Measurements from ENCODE around the gene LNX2.

Gene LNX2

GRCh38 chr13:27659145-27659865, 39.0 kb upstream of the LNX2 start:
- H3K36me3 ChIP-seq (ENCODE audit: low read length) = no peaks in the 10 kb centered on the region
- H3K9me2 ChIP-seq (replicated peaks; ENCODE audit: insufficient read depth, low read length) = no peaks in the 10 kb centered on the region
- H3F3A ChIP-seq (ENCODE audit: insufficient read depth) = no peaks in the 10 kb centered on the region; the same call in 1 of the 2 replicates
- H3K79me2 ChIP-seq (ENCODE audit: insufficient read depth, low read length) = peaks cover 30% of the 10 kb centered on the region
- 0 out of 2 replicates have a peak, but pooled peaks cover 6% of the 10 kb centered on the region for H4K20me1 ChIP-seq (ENCODE audit: low read depth, low read length)
- H3K9me3 ChIP-seq (ENCODE audit: insufficient read depth, low read length) = no peaks in the 10 kb centered on the region
- H3K27ac ChIP-seq (ENCODE audit: low read depth, low read length) = no peak overlapping the region
- no peak overlapping the region for H2AFZ ChIP-seq (ENCODE audit: low read depth, low read length, severe bottlenecking)
- no peak overlapping the region for H3K9ac ChIP-seq (ENCODE audit: low read length)
- no peak overlapping the region for H3K4me3 ChIP-seq (ENCODE audit: insufficient read depth, low read length, poor library complexity, severe bottlenecking)
- no peak overlapping the region for H3K4me2 ChIP-seq (ENCODE audit: low read depth, low read length, poor library complexity, severe bottlenecking)
- TF ChIP-seq, protein P1, sequence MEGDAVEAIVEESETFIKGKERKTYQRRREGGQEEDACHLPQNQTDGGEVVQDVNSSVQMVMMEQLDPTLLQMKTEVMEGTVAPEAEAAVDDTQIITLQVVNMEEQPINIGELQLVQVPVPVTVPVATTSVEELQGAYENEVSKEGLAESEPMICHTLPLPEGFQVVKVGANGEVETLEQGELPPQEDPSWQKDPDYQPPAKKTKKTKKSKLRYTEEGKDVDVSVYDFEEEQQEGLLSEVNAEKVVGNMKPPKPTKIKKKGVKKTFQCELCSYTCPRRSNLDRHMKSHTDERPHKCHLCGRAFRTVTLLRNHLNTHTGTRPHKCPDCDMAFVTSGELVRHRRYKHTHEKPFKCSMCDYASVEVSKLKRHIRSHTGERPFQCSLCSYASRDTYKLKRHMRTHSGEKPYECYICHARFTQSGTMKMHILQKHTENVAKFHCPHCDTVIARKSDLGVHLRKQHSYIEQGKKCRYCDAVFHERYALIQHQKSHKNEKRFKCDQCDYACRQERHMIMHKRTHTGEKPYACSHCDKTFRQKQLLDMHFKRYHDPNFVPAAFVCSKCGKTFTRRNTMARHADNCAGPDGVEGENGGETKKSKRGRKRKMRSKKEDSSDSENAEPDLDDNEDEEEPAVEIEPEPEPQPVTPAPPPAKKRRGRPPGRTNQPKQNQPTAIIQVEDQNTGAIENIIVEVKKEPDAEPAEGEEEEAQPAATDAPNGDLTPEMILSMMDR (IDR thresholded peaks at IDR 0.05; ENCODE audit: insufficient read depth, low read length, poor library complexity, severe bottlenecking) = no peak
- TF ChIP-seq EZH2phosphoT487 (conservative IDR thresholded peaks at IDR 0.05; ENCODE audit: low read length) = no peak
- H3K27me3 ChIP-seq (ENCODE audit: low read length) = no peaks in the 10 kb centered on the region

DNA sequence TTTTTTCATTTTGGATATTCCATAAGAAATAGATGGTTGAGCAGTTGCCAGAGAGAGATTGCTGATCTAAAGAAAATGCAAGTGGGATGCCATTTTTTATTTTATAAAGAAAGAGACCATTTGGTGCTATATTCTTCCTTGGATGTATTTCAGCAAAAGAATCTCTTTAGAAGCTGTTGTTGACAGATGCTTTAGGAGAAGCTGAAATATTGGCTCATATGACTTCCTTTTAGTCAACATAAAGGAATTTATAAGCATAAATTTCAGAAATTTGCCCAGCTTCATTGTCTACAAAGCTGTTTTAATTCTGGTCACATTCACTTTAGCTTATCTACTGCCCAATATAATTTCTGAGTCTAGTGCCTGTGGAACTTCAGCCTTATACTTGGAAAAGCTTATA, 38.2 kb upstream of the LNX2 start:
- no peaks in the 10 kb centered on the region for H3K9me2 ChIP-seq (replicated peaks; ENCODE audit: insufficient read depth, low read length)
- no peak overlapping the region for H3K4me3 ChIP-seq (ENCODE audit: insufficient read depth, low read length, poor library complexity, severe bottlenecking)

DNA sequence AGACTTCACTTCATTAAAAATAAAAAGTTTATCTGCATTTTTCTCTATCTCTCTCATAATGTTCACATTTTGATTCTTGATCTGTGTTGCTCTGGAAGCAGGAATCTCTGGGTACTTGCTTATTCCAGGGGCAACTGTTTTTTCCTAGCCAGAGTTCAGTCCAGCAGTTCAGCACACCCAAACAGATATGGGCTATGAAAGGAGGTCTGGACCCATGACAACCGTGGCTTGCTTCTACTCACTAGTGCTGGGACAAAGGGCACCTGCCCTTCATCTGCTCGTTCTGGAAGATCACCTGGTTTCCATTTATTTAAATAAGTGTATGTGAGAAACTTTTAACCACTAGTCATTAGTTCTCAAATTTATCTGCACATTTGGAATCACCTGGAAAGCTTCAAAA, 37.4 kb upstream of the LNX2 start:
- TF ChIP-seq EZH2phosphoT487 (conservative IDR thresholded peaks at IDR 0.05; ENCODE audit: low read length) = no peak
- no peaks in the 10 kb centered on the region for H3K9me3 ChIP-seq (ENCODE audit: insufficient read depth, low read length)
- no peaks in the 10 kb centered on the region; the same call in 1 of the 2 replicates for H3F3A ChIP-seq (ENCODE audit: insufficient read depth)
- H4K20me1 ChIP-seq (ENCODE audit: low read depth, low read length) = 0 out of 2 replicates have a peak, but pooled peaks cover 6% of the 10 kb centered on the region
- peaks cover 37% of the 10 kb centered on the region for H3K79me2 ChIP-seq (ENCODE audit: insufficient read depth, low read length)
- H3K27me3 ChIP-seq (ENCODE audit: low read length) = no peaks in the 10 kb centered on the region
- H3K27ac ChIP-seq (ENCODE audit: low read depth, low read length) = no peak overlapping the region
- no peaks in the 10 kb centered on the region for H3K36me3 ChIP-seq (ENCODE audit: low read length)
- H3K9me2 ChIP-seq (replicated peaks; ENCODE audit: insufficient read depth, low read length) = no peaks in the 10 kb centered on the region
- no peak overlapping the region for H2AFZ ChIP-seq (ENCODE audit: low read depth, low read length, severe bottlenecking)
- H3K4me2 ChIP-seq (ENCODE audit: low read depth, low read length, poor library complexity, severe bottlenecking) = no peak overlapping the region
- no peak overlapping the region for H3K4me3 ChIP-seq (ENCODE audit: insufficient read depth, low read length, poor library complexity, severe bottlenecking)
- no peak overlapping the region for H3K9ac ChIP-seq (ENCODE audit: low read length)

More for the DNA sequence above, 38.2 kb upstream of the LNX2 start:
- H3K27me3 ChIP-seq (ENCODE audit: low read length) = no peaks in the 10 kb centered on the region
- H3K79me2 ChIP-seq (ENCODE audit: insufficient read depth, low read length) = peaks cover 33% of the 10 kb centered on the region
- 0 out of 2 replicates have a peak, but pooled peaks cover 6% of the 10 kb centered on the region for H4K20me1 ChIP-seq (ENCODE audit: low read depth, low read length)
- no peak overlapping the region for H3K27ac ChIP-seq (ENCODE audit: low read depth, low read length)
- H3F3A ChIP-seq (ENCODE audit: insufficient read depth) = no peaks in the 10 kb centered on the region; the same call in 1 of the 2 replicates
- TF ChIP-seq EZH2phosphoT487 (conservative IDR thresholded peaks at IDR 0.05; ENCODE audit: low read length) = no peak
- TF ChIP-seq, protein P1 (IDR thresholded peaks at IDR 0.05; ENCODE audit: insufficient read depth, low read length, poor library complexity, severe bottlenecking) = no peak
- no peak overlapping the region for H2AFZ ChIP-seq (ENCODE audit: low read depth, low read length, severe bottlenecking)
- H3K9ac ChIP-seq (ENCODE audit: low read length) = no peak overlapping the region
- H3K9me3 ChIP-seq (ENCODE audit: insufficient read depth, low read length) = no peaks in the 10 kb centered on the region
- H3K36me3 ChIP-seq (ENCODE audit: low read length) = no peaks in the 10 kb centered on the region
- no peak overlapping the region for H3K4me2 ChIP-seq (ENCODE audit: low read depth, low read length, poor library complexity, severe bottlenecking)

GRCh38 chr13:27654816-27655215, 34.5 kb upstream of the LNX2 start:
- Histone ChIP-seq H3F3A (ENCODE audit: insufficient read depth) (no peaks in the 10 kb centered on the region), H3K27ac (ENCODE audit: low read depth, low read length) (no peak overlapping the region), H3K27me3 (ENCODE audit: low read length) (no peaks in the 10 kb centered on the region), H3K79me2 (ENCODE audit: insufficient read depth, low read length) (peaks cover 22% of the 10 kb centered on the region), H4K20me1 (ENCODE audit: low read depth, low read length) (0 out of 2 replicates have a peak, but pooled peaks cover 6% of the 10 kb centered on the region), H3K9me3 (ENCODE audit: insufficient read depth, low read length) (peaks cover 2% of the 10 kb centered on the region; the same call in 1 of the 2 replicates), H2AFZ (ENCODE audit: low read depth, low read length, severe bottlenecking) (no peak overlapping the region), H3K9ac (ENCODE audit: low read length) (no peak overlapping the region), H3K4me3 (ENCODE audit: insufficient read depth, low read length, poor library complexity, severe bottlenecking) (no peak overlapping the region), H3K9me2 (replicated peaks; ENCODE audit: insufficient read depth, low read length) (no peaks in the 10 kb centered on the region), H3K4me2 (ENCODE audit: low read depth, low read length, poor library complexity, severe bottlenecking) (no peak overlapping the region), H3K36me3 (ENCODE audit: low read length) (peaks cover 16% of the 10 kb centered on the region)
- TF ChIP-seq, protein P1 (IDR thresholded peaks at IDR 0.05; ENCODE audit: insufficient read depth, low read length, poor library complexity, severe bottlenecking) = no peak
- TF ChIP-seq EZH2phosphoT487 (conservative IDR thresholded peaks at IDR 0.05; ENCODE audit: low read length) = no peak
